Smooth muscle cell (in vitro differentiated cells): ENCODE results near the gene TOMM20. TPM values are rescaled to one million over a fixed set of nuclear protein-coding genes. Genes with fewer than 3 reads are reported as not detected.
"Not testable (repeated sequence)": the region's sequence is repeated elsewhere in the genome, so short reads cannot be mapped to it uniquely, and the experiment has no call there.

Experiments used
- DNase-seq: peaks from one replicate; lab custom pipeline; 2025; ENCODE audit not compliant: unreplicated experiment; lab: John Stamatoyannopoulos, UW
- H2AFZ ChIP-seq: fragments of 200-600 bp; sonication (generic); 2 replicates; pipeline ENCODE4 v1.6.0; 2016; ENCODE audit warnings: antibody characterized with exemption, low read depth, mild to moderate bottlenecking
- H3F3A ChIP-seq: fragments of 200-600 bp; sonication (generic); 2 replicates; pipeline ENCODE4 v1.6.0; 2017; ENCODE audit warnings: antibody characterized with exemption, low read depth
- H3K27ac ChIP-seq: fragments of 200-600 bp; sonication (generic); 2 replicates; pipeline ENCODE4 v1.5.1; 2016; ENCODE audit warnings: low read depth, mild to moderate bottlenecking
- H3K27me3 ChIP-seq: fragments of 200-600 bp; sonication (generic); 2 replicates; pipeline ENCODE4 v1.6.1; 2016; ENCODE audit warnings: low read depth, mild to moderate bottlenecking
- H3K36me3 ChIP-seq: fragments of 200-600 bp; sonication (generic); 2 replicates; pipeline ENCODE4 v1.5.1; 2016; ENCODE audit warnings: low read depth
- H3K4me1 ChIP-seq: fragments of 200-600 bp; sonication (generic); 2 replicates; pipeline ENCODE4 v1.5.1; 2016; ENCODE audit warnings: low read depth
- H3K4me2 ChIP-seq: fragments of 200-600 bp; sonication (generic); 2 replicates; pipeline ENCODE4 v1.6.0; 2016; ENCODE audit warnings: mild to moderate bottlenecking
- H3K4me3 ChIP-seq: fragments of 200-600 bp; sonication (generic); 2 replicates; pipeline ENCODE4 v1.5.1; 2016; ENCODE audit warnings: mild to moderate bottlenecking
- H3K79me2 ChIP-seq: fragments of 200-600 bp; sonication (generic); 2 replicates; pipeline ENCODE4 v1.6.0; 2016; ENCODE audit warnings: low read depth, mild to moderate bottlenecking
- H3K9ac ChIP-seq: fragments of 200-600 bp; sonication (generic); 2 replicates; pipeline ENCODE4 v1.6.0; 2016; ENCODE audit warnings: low read depth
- H3K9me3 ChIP-seq: fragments of 200-600 bp; sonication (generic); replicated peaks from 2 replicates; pipeline ENCODE4 v1.5.1; 2016; ENCODE audit warnings: low read depth
- H4K20me1 ChIP-seq: fragments of 200-600 bp; sonication (generic); 2 replicates; pipeline ENCODE4 v1.6.0; 2016; ENCODE audit warnings: low read depth
- WGBS: methylation state at CpG from one replicate; pipeline ENCODE4 v1.1.7; 2016; ENCODE audit warnings: low lambda C conversion rate; 5-methylcytosine and 5-hydroxymethylcytosine counted together
- polyA plus RNA-seq: library from polyadenylated mRNA; unstranded; fragments of >200 nt; fragmentation: Nextera tagmentation; extraction: Ambion mirVana; gene quantifications from 2 replicates; pipeline ENCODE4 v1.2.1, GENCODE V29; 2016
- total RNA-seq: library from RNA; depleted of rRNA; stranded (reverse); fragments of >200 nt; gene quantifications from 2 replicates; pipeline ENCODE4 v1.2.3, GENCODE V29; 2014
- TF ChIP-seq, protein P1 (sequence below): fragments of 200-600 bp; sonication (generic); IDR thresholded peaks from 2 replicates; pipeline ENCODE4 v1.5.1; 2017; ENCODE audit warnings: borderline replicate concordance, mild to moderate bottlenecking, antibody characterized with exemption; ENCODE audit not compliant: insufficient read depth, poor library complexity, severe bottlenecking

Gene TOMM20
- total and polyA plus RNA-seq, 2 experiments from 2014 or later = 46.1 to 82.1 TPM

DNA sequence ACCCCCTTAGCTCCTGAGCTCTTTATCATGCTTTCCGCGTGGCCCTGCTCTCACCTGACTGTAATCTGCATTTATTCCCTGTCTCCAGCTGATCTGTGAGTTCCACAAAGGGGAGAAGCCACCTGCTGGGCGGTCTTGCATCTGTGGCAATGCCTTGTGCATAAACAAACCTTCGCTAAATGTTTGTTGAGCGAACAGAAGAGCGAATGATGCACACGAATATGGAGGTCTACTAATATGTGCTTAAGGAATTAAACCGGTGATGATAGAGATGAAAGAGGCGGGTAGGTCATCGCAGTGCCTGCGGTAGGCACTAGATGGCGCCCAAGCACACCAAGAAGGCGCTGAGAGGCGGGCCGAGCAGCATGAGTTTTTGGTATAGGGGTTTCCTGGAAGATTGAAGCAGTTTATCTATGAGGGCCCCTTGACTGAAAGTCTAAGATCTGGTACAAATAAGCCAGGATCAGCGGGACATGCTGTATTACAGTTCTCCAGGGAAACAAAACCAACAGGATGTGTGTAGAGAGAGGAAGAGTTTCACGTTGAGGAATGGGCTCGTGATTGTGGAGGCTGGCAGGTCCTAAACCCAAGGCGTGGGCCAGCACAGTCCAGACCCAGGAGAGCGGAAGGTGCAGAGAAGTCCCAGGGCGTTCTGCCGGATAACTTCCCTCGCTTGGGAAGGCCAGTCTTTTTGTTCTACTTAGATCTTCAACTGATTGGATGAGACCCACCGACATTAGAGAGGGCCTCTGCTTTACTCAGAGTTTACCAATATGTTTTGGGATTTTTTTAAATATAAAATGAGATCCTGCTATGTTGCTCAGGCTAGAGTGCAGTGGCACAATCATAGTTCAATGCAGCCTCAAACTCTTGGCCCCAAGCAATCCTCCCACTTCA, 34.7 kb downstream of the TOMM20 start:
- Histone ChIP-seq H3K4me1 (peaks cover 7% of the 10 kb centered on the region), H3K27me3 (no peaks in the 10 kb centered on the region), H3K9me3 (no peaks in the 10 kb centered on the region), H2AFZ (no peak overlapping the region), H4K20me1 (no peaks in the 10 kb centered on the region), H3K36me3 (no peaks in the 10 kb centered on the region), H3K27ac (no peak overlapping the region), H3K9ac (no peak overlapping the region), H3K79me2 (no peaks in the 10 kb centered on the region), H3K4me2 (peak overlapping the region; percentile 83), H3K4me3 (peak overlapping the region; percentile 36), H3F3A (no peaks in the 10 kb centered on the region)
- WGBS = 28% methylated on average over 24 of the region's 24 CpGs
- DNase-seq = peak; percentile 31
- TF ChIP-seq, protein P1, sequence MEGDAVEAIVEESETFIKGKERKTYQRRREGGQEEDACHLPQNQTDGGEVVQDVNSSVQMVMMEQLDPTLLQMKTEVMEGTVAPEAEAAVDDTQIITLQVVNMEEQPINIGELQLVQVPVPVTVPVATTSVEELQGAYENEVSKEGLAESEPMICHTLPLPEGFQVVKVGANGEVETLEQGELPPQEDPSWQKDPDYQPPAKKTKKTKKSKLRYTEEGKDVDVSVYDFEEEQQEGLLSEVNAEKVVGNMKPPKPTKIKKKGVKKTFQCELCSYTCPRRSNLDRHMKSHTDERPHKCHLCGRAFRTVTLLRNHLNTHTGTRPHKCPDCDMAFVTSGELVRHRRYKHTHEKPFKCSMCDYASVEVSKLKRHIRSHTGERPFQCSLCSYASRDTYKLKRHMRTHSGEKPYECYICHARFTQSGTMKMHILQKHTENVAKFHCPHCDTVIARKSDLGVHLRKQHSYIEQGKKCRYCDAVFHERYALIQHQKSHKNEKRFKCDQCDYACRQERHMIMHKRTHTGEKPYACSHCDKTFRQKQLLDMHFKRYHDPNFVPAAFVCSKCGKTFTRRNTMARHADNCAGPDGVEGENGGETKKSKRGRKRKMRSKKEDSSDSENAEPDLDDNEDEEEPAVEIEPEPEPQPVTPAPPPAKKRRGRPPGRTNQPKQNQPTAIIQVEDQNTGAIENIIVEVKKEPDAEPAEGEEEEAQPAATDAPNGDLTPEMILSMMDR = peak; percentile 84

DNA sequence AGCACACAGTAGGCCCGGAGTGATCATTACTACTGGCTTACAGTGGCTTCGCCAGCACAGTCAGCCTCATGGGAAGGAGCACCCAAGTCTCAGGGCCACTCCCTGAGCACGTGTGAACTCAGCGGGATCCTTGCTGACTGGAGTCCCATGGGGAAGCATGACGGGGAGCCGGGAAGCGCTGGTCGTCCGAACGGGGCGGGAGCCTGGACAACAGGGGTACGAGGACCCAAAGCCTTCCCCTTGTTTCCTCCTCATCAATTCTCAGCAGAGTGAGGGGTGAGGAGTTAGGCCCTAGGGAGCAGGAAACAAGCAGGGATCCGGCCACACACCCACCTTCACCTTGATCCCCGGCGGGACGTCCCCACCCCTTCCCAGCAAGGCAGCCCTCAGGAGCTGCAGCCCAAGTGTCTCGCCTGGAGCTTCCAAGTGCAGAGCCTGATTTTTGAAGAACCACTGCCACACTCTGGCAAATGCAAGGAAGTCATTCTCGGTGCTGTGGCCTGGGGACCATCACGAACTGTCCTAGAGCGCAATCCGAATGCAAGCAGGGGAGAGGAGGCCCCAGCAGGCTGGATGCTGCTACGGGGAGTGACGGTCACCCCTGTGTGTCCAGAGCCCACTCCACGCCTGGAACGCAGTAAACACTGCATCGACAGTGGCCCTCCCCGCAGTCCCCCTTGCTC, 35.5 kb downstream of the TOMM20 start:
- Histone ChIP-seq H3K4me3 (peak overlapping the region; percentile 36), H3K4me2 (peak overlapping the region; percentile 83), H2AFZ (no peak overlapping the region)

DNA sequence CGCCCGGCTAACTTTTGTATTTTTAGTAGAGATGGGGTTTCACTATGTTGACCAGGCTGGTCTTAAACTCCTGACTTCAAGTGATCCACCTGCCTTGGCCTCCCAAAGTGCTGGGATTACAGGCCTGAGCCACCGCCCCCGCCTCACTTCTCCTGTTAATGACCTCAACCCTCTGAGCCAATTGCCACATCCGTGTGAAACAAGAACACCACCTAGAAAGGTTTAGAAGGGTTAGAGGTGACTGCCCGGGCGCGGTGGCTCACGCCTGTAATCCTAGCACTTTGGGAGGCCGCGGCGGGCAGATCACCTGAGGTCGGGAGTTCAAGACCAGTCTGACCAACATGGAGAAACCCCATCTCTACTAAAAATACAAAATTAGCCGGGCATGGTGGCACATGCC, 36.2 kb downstream of the TOMM20 start:
- not testable (repeated sequence) for H3K4me3 ChIP-seq, H3K9ac ChIP-seq, H3K36me3 ChIP-seq, H2AFZ ChIP-seq, H4K20me1 ChIP-seq, H3K27me3 ChIP-seq, H3K4me2 ChIP-seq, H3K4me1 ChIP-seq, H3K9me3 ChIP-seq, H3F3A ChIP-seq, H3K27ac ChIP-seq, DNase-seq, H3K79me2 ChIP-seq
- WGBS = 96% methylated on average over 14 of the region's 14 CpGs

More for the DNA sequence above, 35.5 kb downstream of the TOMM20 start:
- H3K9ac ChIP-seq = no peak overlapping the region
- H3K27ac ChIP-seq = no peak overlapping the region
- no peaks in the 10 kb centered on the region for H3K27me3 ChIP-seq
- DNase-seq = no peak
- no peaks in the 10 kb centered on the region for H3K36me3 ChIP-seq
- no peaks in the 10 kb centered on the region for H3K9me3 ChIP-seq
- H4K20me1 ChIP-seq = no peaks in the 10 kb centered on the region
- no peaks in the 10 kb centered on the region for H3K79me2 ChIP-seq
- no peaks in the 10 kb centered on the region for H3F3A ChIP-seq
- TF ChIP-seq, protein P1 = peak; percentile 24
- peaks cover 7% of the 10 kb centered on the region for H3K4me1 ChIP-seq
- 43% methylated on average over 27 of the region's 27 CpGs for WGBS

- DNase-seq, H3K27ac ChIP-seq, H3K4me2 ChIP-seq, H3K9ac ChIP-seq, H3F3A ChIP-seq, H2AFZ ChIP-seq, H3K27me3 ChIP-seq, H3K4me1 ChIP-seq, H3K36me3 ChIP-seq, H3K79me2 ChIP-seq, H3K9me3 ChIP-seq, H4K20me1 ChIP-seq, H3K4me3 ChIP-seq: not testable (repeated sequence)
- 96% methylated on average over 8 of the region's 8 CpGs for WGBS
These were observed 36.6 kb downstream of the TOMM20 start for GRCh38 chr1:235092045-235092406.

GRCh38 chr1:235091319-235092044, 37.2 kb downstream of the TOMM20 start:
- not testable (repeated sequence) for H3K36me3 ChIP-seq, H3K4me2 ChIP-seq, H2AFZ ChIP-seq, H3K79me2 ChIP-seq, H3K9me3 ChIP-seq, DNase-seq, H3K4me3 ChIP-seq, H3K27me3 ChIP-seq, H3K27ac ChIP-seq, H3F3A ChIP-seq, H4K20me1 ChIP-seq, H3K4me1 ChIP-seq, H3K9ac ChIP-seq
- 97% methylated on average over 20 of the region's 20 CpGs for WGBS
